Measurements from ENCODE around the gene SRSF5.
A peak's percentile ranks its signal among the peaks of the same experiment; 100 is the strongest.

SRSF5 gene

GRCh38 chr14:69776875-69777453 lies 10.0 kb downstream of the SRSF5 start:
- H3K4ac ChIP-seq (ENCODE audit: low read depth, low read length) = no peak overlapping the region
- peak overlapping the region; percentile 59 for H4K8ac ChIP-seq (ENCODE audit: low read depth, low read length)
- no peaks in the 10 kb centered on the region for H3K27me3 ChIP-seq (ENCODE audit: insufficient read depth, low read length, poor library complexity)
- DNase-seq = no peak
- H2BK15ac ChIP-seq (replicated peaks; ENCODE audit: low read depth) = no peak overlapping the region
- H3K4me2 ChIP-seq (ENCODE audit: low read length) = no peak overlapping the region
- no peak overlapping the region for H2BK5ac ChIP-seq (ENCODE audit: low read length)
- no peaks in the 10 kb centered on the region for H3K79me2 ChIP-seq (ENCODE audit: control insufficient read depth, insufficient read depth, low read length)
- no peak overlapping the region for H4K5ac ChIP-seq (ENCODE audit: low read length)
- H3K18ac ChIP-seq (ENCODE audit: low read length) = no peak overlapping the region
- H3K23ac ChIP-seq (ENCODE audit: low read length) = no peak overlapping the region
- H3K4me1 ChIP-seq (ENCODE audit: control insufficient read depth, low read depth, low read length) = no peaks in the 10 kb centered on the region
- H3K36me3 ChIP-seq (ENCODE audit: control insufficient read depth, insufficient read depth, low read length) = peaks cover 13% of the 10 kb centered on the region
- no CpG with 5 or more reads among the region's 4 CpGs for WGBS (ENCODE audit: extremely low coverage, insufficient coverage, low lambda C conversion rate)
- H2AK5ac ChIP-seq (ENCODE audit: low read length) = no peak overlapping the region
- H3K27ac ChIP-seq (ENCODE audit: low read depth, low read length) = no peak overlapping the region
- H3K4me3 ChIP-seq (ENCODE audit: low read length) = no peak overlapping the region
- H3K79me1 ChIP-seq (ENCODE audit: low read length) = peaks cover 9% of the 10 kb centered on the region
- no peak overlapping the region for H3K9ac ChIP-seq (ENCODE audit: low read length)
- no peak overlapping the region for H3K56ac ChIP-seq (ENCODE audit: low read length)
- no peak overlapping the region for H2BK120ac ChIP-seq (ENCODE audit: low read depth, low read length)

GRCh38 chr14:69779088-69779487 lies 12.1 kb downstream of the SRSF5 start:
- Histone ChIP-seq H2BK5ac (ENCODE audit: low read length) (no peak overlapping the region), H3K27ac (ENCODE audit: low read depth, low read length) (no peak overlapping the region), H3K27me3 (ENCODE audit: insufficient read depth, low read length, poor library complexity) (no peaks in the 10 kb centered on the region), H3K79me2 (ENCODE audit: control insufficient read depth, insufficient read depth, low read length) (no peaks in the 10 kb centered on the region), H3K9ac (ENCODE audit: low read length) (no peak overlapping the region), H4K5ac (ENCODE audit: low read length) (no peak overlapping the region), H3K4me2 (ENCODE audit: low read length) (no peak overlapping the region), H4K8ac (ENCODE audit: low read depth, low read length) (no peak overlapping the region), H2BK120ac (ENCODE audit: low read depth, low read length) (no peak overlapping the region), H3K4ac (ENCODE audit: low read depth, low read length) (no peak overlapping the region), H3K79me1 (ENCODE audit: low read length) (peaks cover 4% of the 10 kb centered on the region), H2BK15ac (replicated peaks; ENCODE audit: low read depth) (no peak overlapping the region), H3K36me3 (ENCODE audit: control insufficient read depth, insufficient read depth, low read length) (peaks cover 2% of the 10 kb centered on the region), H3K4me1 (ENCODE audit: control insufficient read depth, low read depth, low read length) (no peaks in the 10 kb centered on the region), H3K18ac (ENCODE audit: low read length) (no peak overlapping the region), H3K4me3 (ENCODE audit: low read length) (no peak overlapping the region), H3K23ac (ENCODE audit: low read length) (no peak overlapping the region), H2AK5ac (ENCODE audit: low read length) (no peak overlapping the region), H3K56ac (ENCODE audit: low read length) (no peak overlapping the region)
- no CpG with 5 or more reads among the region's 2 CpGs for WGBS (ENCODE audit: extremely low coverage, insufficient coverage, low lambda C conversion rate)
- DNase-seq = no peak

GRCh38 chr14:69780092-69780491 lies 13.2 kb downstream of the SRSF5 start:
- Histone ChIP-seq H3K4me1 (ENCODE audit: control insufficient read depth, low read depth, low read length) (no peaks in the 10 kb centered on the region), H3K36me3 (ENCODE audit: control insufficient read depth, insufficient read depth, low read length) (no peaks in the 10 kb centered on the region), H3K9ac (ENCODE audit: low read length) (no peak overlapping the region), H3K23ac (ENCODE audit: low read length) (no peak overlapping the region), H3K79me2 (ENCODE audit: control insufficient read depth, insufficient read depth, low read length) (no peaks in the 10 kb centered on the region), H3K56ac (ENCODE audit: low read length) (no peak overlapping the region), H3K79me1 (ENCODE audit: low read length) (peaks cover 4% of the 10 kb centered on the region), H4K5ac (ENCODE audit: low read length) (no peak overlapping the region), H2AK5ac (ENCODE audit: low read length) (no peak overlapping the region), H3K27ac (ENCODE audit: low read depth, low read length) (no peak overlapping the region), H3K4me3 (ENCODE audit: low read length) (no peak overlapping the region), H3K4ac (ENCODE audit: low read depth, low read length) (no peak overlapping the region), H3K27me3 (ENCODE audit: insufficient read depth, low read length, poor library complexity) (no peaks in the 10 kb centered on the region), H2BK120ac (ENCODE audit: low read depth, low read length) (no peak overlapping the region), H3K4me2 (ENCODE audit: low read length) (no peak overlapping the region), H2BK5ac (ENCODE audit: low read length) (no peak overlapping the region), H4K8ac (ENCODE audit: low read depth, low read length) (no peak overlapping the region), H2BK15ac (replicated peaks; ENCODE audit: low read depth) (no peak overlapping the region), H3K18ac (ENCODE audit: low read length) (no peak overlapping the region)
- no CpG with 5 or more reads among the region's 1 CpG for WGBS (ENCODE audit: extremely low coverage, insufficient coverage, low lambda C conversion rate)
- DNase-seq = no peak

GRCh38 chr14:69780952-69781351 lies 14.0 kb downstream of the SRSF5 start:
- no peak overlapping the region for H3K23ac ChIP-seq (ENCODE audit: low read length)
- no peak overlapping the region for H4K5ac ChIP-seq (ENCODE audit: low read length)
- no peak overlapping the region for H3K9ac ChIP-seq (ENCODE audit: low read length)
- whole genome bisulfite sequencing (ENCODE audit: extremely low coverage, insufficient coverage, low lambda C conversion rate) = no CpG with 5 or more reads among the region's 3 CpGs
- H4K8ac ChIP-seq (ENCODE audit: low read depth, low read length) = no peak overlapping the region
- no peak overlapping the region for H2BK5ac ChIP-seq (ENCODE audit: low read length)
- H3K27ac ChIP-seq (ENCODE audit: low read depth, low read length) = no peak overlapping the region
- no peak overlapping the region for H2BK120ac ChIP-seq (ENCODE audit: low read depth, low read length)
- no peak overlapping the region for H3K56ac ChIP-seq (ENCODE audit: low read length)
- H3K79me2 ChIP-seq (ENCODE audit: control insufficient read depth, insufficient read depth, low read length) = no peaks in the 10 kb centered on the region
- DNase-seq = no peak
- no peak overlapping the region for H3K4ac ChIP-seq (ENCODE audit: low read depth, low read length)
- H3K4me1 ChIP-seq (ENCODE audit: control insufficient read depth, low read depth, low read length) = no peaks in the 10 kb centered on the region
- no peak overlapping the region for H3K4me3 ChIP-seq (ENCODE audit: low read length)
- no peak overlapping the region for H2BK15ac ChIP-seq (replicated peaks; ENCODE audit: low read depth)
- no peaks in the 10 kb centered on the region for H3K27me3 ChIP-seq (ENCODE audit: insufficient read depth, low read length, poor library complexity)
- H3K4me2 ChIP-seq (ENCODE audit: low read length) = no peak overlapping the region
- no peak overlapping the region for H3K18ac ChIP-seq (ENCODE audit: low read length)
- H3K79me1 ChIP-seq (ENCODE audit: low read length) = peaks cover 4% of the 10 kb centered on the region
- H2AK5ac ChIP-seq (ENCODE audit: low read length) = no peak overlapping the region
- H3K36me3 ChIP-seq (ENCODE audit: control insufficient read depth, insufficient read depth, low read length) = no peaks in the 10 kb centered on the region

GRCh38 chr14:69784942-69785341 lies 18.0 kb downstream of the SRSF5 start:
- Histone ChIP-seq H3K4me1 (ENCODE audit: control insufficient read depth, low read depth, low read length) (no peaks in the 10 kb centered on the region), H4K5ac (ENCODE audit: low read length) (no peak overlapping the region), H3K4ac (ENCODE audit: low read depth, low read length) (no peak overlapping the region), H2BK5ac (ENCODE audit: low read length) (no peak overlapping the region), H3K9ac (ENCODE audit: low read length) (no peak overlapping the region), H2BK15ac (replicated peaks; ENCODE audit: low read depth) (no peak overlapping the region), H3K18ac (ENCODE audit: low read length) (no peak overlapping the region), H2AK5ac (ENCODE audit: low read length) (no peak overlapping the region), H3K79me1 (ENCODE audit: low read length) (no peaks in the 10 kb centered on the region), H4K8ac (ENCODE audit: low read depth, low read length) (no peak overlapping the region), H3K27ac (ENCODE audit: low read depth, low read length) (no peak overlapping the region), H3K36me3 (ENCODE audit: control insufficient read depth, insufficient read depth, low read length) (no peaks in the 10 kb centered on the region), H2BK120ac (ENCODE audit: low read depth, low read length) (no peak overlapping the region), H3K4me3 (ENCODE audit: low read length) (no peak overlapping the region), H3K79me2 (ENCODE audit: control insufficient read depth, insufficient read depth, low read length) (no peaks in the 10 kb centered on the region), H3K4me2 (ENCODE audit: low read length) (no peak overlapping the region), H3K56ac (ENCODE audit: low read length) (no peak overlapping the region), H3K23ac (ENCODE audit: low read length) (no peak overlapping the region), H3K27me3 (ENCODE audit: insufficient read depth, low read length, poor library complexity) (no peaks in the 10 kb centered on the region)
- WGBS (ENCODE audit: extremely low coverage, insufficient coverage, low lambda C conversion rate) = no CpG with 5 or more reads among the region's 1 CpG
- no peak for DNase-seq

GRCh38 chr14:69786603-69787002 lies 19.7 kb downstream of the SRSF5 start:
- no peaks in the 10 kb centered on the region for H3K36me3 ChIP-seq (ENCODE audit: control insufficient read depth, insufficient read depth, low read length)
- H3K23ac ChIP-seq (ENCODE audit: low read length) = no peak overlapping the region
- H2BK5ac ChIP-seq (ENCODE audit: low read length) = no peak overlapping the region
- no peaks in the 10 kb centered on the region for H3K27me3 ChIP-seq (ENCODE audit: insufficient read depth, low read length, poor library complexity)
- H4K8ac ChIP-seq (ENCODE audit: low read depth, low read length) = no peak overlapping the region
- no peaks in the 10 kb centered on the region for H3K4me1 ChIP-seq (ENCODE audit: control insufficient read depth, low read depth, low read length)
- no peak overlapping the region for H4K5ac ChIP-seq (ENCODE audit: low read length)
- DNase-seq = no peak
- H3K4me2 ChIP-seq (ENCODE audit: low read length) = no peak overlapping the region
- H3K79me2 ChIP-seq (ENCODE audit: control insufficient read depth, insufficient read depth, low read length) = no peaks in the 10 kb centered on the region
- no peak overlapping the region for H3K27ac ChIP-seq (ENCODE audit: low read depth, low read length)
- H3K56ac ChIP-seq (ENCODE audit: low read length) = no peak overlapping the region
- H3K4ac ChIP-seq (ENCODE audit: low read depth, low read length) = no peak overlapping the region
- no peak overlapping the region for H2BK15ac ChIP-seq (replicated peaks; ENCODE audit: low read depth)
- H3K18ac ChIP-seq (ENCODE audit: low read length) = no peak overlapping the region
- H2BK120ac ChIP-seq (ENCODE audit: low read depth, low read length) = no peak overlapping the region
- H3K4me3 ChIP-seq (ENCODE audit: low read length) = no peak overlapping the region
- H3K9ac ChIP-seq (ENCODE audit: low read length) = no peak overlapping the region
- no peak overlapping the region for H2AK5ac ChIP-seq (ENCODE audit: low read length)
- no CpG with 5 or more reads among the region's 3 CpGs for WGBS (ENCODE audit: extremely low coverage, insufficient coverage, low lambda C conversion rate)
- H3K79me1 ChIP-seq (ENCODE audit: low read length) = no peaks in the 10 kb centered on the region
